ENCODE data around the gene PCYT2. TPM values are rescaled to one million over a fixed set of nuclear protein-coding genes. Genes with fewer than 3 reads are reported as not detected.

The PCYT2 gene
- total RNA-seq, 1 experiment from 2014 or later, result 59.9 TPM

DNA sequence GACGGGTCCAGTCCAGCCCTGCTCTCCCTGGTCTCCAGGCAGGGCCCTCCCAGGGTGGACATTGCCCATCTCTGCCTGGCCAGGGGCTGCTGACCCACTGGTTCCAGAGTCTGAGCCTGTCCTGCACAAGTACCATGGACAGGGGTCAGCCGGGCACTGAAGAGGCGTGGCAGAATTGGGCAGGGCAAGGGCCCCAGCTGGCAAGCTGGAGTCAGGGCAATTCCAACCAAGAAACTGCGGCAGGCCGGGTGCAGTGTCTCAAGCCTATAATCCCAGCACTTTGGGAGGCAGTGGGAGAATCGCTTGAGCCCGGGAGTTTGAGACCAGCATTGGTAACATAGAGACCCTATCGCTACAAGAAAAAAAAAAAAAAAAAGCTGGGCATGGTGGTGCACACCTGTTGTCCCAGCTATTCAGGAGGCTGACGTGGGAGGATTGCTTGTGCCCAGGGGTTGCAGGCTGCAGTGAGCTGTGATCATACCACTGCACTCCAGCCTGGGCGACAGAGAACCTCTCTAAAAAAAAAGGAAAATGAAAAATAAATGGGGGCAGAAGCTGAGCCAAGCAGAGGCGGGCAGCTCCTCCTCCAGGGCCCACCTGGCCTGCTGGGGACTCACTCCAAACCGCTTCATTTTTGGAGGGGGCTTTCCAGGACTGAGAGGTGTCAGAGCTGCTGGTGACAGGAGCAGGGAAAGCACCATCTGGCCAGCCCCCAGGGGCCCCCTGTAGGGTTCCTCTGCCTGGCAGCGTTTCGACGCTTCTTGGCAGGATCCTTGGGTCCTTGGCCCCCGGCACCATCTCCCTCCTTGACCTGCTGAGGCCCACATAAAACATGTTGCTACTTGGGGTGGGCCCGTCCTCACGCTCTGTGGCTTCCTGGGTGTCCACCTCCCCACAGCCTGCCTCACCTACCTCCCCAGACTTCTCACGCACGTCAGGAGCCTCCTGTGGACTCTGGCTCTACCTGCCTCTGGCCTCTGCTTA lies 19.2 kb upstream of the PCYT2 start:
- no peak for DNase-seq (ENCODE audit: low read depth)
- in situ Hi-C loops (cut with HindIII; ENCODE audit: low pct_unique_long_range_greater_than_20kb, low sequenced_read_pairs), result no loop called here

DNA sequence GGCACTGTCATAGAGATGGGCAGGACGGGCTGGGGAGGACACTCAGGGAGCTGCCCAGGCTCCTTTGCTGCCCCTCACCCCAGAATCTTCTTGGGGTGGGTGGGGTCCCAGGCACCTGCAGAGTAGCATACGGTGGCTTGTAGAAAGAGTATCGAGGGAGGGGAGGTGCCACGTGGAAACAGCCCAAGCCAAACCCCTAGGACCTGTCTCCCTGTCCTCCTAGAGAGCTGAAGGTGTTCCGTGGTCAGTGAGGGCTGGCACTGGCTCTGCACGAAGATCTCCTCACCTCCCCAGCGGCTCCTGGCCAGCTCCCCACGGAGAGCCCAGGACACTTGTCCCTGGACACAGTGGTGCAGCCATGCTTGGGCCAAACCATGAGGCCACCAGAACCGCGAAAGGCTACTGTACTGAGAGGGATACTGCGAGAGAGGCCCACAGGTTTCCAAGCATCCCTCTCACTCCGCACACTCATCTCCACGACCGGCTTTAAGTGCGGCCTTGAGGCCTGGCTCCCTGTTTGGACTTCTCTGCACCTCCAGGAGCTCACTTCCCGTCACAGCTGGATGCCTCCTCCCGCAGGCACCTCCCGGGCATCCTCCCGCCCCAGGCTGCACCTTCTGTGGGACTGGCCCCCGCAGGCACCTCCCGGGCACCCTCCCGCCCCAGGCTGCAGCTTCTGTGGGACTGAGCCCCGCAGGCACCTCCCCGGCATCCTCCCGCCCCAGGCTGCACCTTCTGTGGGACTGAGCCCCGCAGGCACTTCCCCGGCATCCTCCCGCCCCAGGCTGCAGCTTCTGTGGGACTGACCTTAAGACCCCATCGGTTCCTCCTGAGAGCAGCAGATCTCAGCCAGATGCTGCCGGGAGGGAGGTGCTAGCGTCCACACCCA lies 18.3 kb upstream of the PCYT2 start:
- no peak for DNase-seq (ENCODE audit: low read depth)
- in situ Hi-C loops (cut with HindIII; ENCODE audit: low pct_unique_long_range_greater_than_20kb, low sequenced_read_pairs), result no loop called here

DNA sequence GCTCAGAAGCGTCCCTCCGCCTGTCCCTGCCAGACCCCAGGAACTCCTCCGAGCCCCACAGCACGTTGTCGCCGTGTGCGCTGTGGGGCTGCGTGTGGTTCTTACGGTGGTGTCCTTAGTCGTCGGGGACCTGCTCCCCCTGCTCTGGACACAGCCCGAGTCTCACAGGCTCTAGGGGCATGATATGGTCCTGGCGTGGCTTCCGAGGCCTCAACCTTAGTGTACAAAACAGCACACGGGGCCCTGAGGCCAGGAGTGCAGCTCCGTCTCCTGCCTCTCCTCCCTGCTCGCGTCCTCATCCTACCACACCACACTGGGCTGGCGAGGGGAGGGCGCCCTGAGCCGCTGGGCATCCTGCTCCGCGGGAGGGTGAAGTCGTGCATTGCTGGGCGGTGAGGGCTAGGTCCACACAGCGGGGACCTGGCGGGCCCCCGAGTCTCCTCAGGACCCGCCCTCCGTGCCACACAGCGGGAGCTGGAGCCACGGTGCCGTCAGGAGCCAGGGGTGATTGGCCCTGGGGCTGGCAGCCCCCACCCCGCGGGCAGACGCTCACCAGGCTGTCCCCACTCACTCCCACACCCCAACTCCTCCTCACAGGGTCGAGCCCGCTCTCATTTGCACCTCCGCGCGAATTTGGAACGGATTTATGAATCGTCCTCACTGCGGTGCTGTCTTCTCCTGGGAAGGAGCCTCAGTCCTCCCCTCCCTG lies 17.5 kb upstream of the PCYT2 start:
- no peak for DNase-seq (ENCODE audit: low read depth)
- in situ Hi-C loops (cut with HindIII; ENCODE audit: low pct_unique_long_range_greater_than_20kb, low sequenced_read_pairs), result no loop called here

GRCh38 chr17:81927653-81928543 lies 16.7 kb upstream of the PCYT2 start, which contains the start of gene MAFG:
Gene MAFG, minus strand, starts transcription at chr17:81927735. Its CDS starts 4,550 bp downstream, at chr17:81923185.
- peak; percentile 96 for DNase-seq (ENCODE audit: low read depth)
- in situ Hi-C loops (cut with HindIII; ENCODE audit: low pct_unique_long_range_greater_than_20kb, low sequenced_read_pairs), result no loop called here

- in situ Hi-C loops (cut with HindIII; ENCODE audit: low pct_unique_long_range_greater_than_20kb, low sequenced_read_pairs), result no loop called here
These were observed 16.0 kb upstream of the PCYT2 start for GRCh38 chr17:81927152-81927652.

GRCh38 chr17:81926451-81927151 lies 15.4 kb upstream of the PCYT2 start:
- in situ Hi-C loops (cut with HindIII; ENCODE audit: low pct_unique_long_range_greater_than_20kb, low sequenced_read_pairs), result no loop called here
- peak; percentile 94 for DNase-seq (ENCODE audit: low read depth)

More at GRCh38 chr17:81927152-81927652, 16.0 kb upstream of the PCYT2 start:
- DNase-seq (ENCODE audit: low read depth), result peak; percentile 30

- DNase-seq (ENCODE audit: low read depth), result no peak
- in situ Hi-C loops (cut with HindIII; ENCODE audit: low pct_unique_long_range_greater_than_20kb, low sequenced_read_pairs), result no loop called here
These were observed 14.8 kb upstream of the PCYT2 start for GRCh38 chr17:81925860-81926450.

- peak; percentile 43 for DNase-seq (ENCODE audit: low read depth)
- in situ Hi-C loops (cut with HindIII; ENCODE audit: low pct_unique_long_range_greater_than_20kb, low sequenced_read_pairs), result no loop called here
These were observed 13.6 kb upstream of the PCYT2 start for GRCh38 chr17:81924557-81925532.

DNA sequence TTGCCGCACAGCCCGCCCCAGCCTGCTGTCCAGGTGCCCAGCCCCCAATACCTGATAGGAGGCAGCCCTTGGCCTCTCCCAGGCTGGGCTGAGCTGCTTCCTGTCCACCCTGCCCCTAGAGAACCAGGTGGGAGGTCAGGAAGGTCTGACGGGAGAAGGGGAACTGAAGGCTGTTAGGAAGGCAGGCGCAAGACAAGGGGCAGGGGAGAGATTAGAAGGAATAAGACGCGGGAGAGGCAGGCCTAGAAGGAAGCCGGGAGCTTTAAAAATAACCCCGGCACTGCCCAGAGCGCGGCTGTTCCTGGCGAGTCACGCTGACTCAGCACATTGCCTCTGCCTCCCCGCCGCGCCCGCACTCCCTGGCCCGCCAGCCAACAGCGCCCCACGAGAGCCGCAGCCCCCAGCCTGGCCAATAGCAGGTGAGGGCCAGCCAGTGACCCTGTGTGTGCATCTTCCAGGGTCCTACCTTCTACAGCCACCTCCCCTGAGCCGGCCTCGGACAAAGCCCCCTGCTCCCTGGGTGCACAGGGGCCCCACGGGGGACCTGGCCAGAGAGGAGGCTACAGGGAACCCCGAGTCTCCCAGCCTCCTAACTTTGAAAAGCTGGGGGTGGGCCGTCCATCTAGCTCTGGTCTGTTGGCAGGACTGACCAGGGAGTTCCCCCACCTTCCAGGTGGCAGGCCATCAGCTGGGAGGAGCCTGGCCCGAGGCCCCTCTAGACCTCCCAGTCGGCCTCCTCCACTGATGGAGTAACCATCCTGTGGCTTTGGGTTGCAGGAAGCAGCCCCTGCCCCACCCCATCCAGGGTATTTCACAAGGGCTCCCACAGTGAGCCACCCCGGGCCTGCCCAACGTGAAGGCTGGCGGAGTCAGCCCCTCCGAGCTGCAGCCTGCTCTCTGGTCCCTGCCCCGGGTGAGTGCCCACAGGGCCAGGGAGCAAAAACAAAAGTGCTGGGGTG lies 12.4 kb upstream of the PCYT2 start:
- in situ Hi-C loops (cut with HindIII; ENCODE audit: low pct_unique_long_range_greater_than_20kb, low sequenced_read_pairs), result no loop called here
- peak; percentile 95 for DNase-seq (ENCODE audit: low read depth)

DNA sequence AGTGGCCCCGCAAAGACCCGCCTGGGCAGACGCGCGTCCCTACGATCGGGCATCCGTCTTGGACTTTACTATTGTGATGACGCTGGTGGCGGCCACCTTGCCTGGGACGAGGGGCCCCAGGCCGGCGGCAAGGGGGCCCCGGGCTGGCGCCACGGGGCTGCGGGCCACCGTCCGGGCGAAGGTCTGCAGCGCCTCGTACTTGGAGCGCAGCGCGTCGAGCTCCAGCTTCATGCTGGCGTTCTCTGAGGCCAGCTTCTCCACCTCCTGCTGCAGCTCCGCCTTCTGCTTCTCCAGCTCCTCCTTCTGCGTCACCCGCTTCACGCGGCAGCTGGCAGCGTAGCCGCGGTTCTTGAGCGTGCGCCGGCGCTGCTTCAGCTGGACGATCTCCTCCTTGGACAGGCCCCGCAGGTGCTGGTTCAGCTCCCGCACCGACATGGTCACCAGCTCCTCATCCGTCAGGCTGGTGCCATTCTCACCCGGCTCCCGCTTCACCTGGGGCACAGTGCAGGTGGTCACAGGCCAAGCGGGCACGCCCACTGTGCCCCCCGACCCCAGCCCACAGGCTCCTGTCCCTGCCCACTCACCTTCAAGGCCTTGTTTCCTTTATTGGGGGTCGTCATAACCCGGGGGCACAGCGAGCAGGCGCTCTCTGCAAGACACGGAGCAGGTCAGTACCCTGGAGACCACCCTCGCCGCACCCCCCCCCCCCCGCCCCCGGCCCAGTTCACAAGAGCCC lies 11.5 kb upstream of the PCYT2 start:
- peak; percentile 80 for DNase-seq (ENCODE audit: low read depth)
- in situ Hi-C loops (cut with HindIII; ENCODE audit: low pct_unique_long_range_greater_than_20kb, low sequenced_read_pairs), result no loop called here

DNA sequence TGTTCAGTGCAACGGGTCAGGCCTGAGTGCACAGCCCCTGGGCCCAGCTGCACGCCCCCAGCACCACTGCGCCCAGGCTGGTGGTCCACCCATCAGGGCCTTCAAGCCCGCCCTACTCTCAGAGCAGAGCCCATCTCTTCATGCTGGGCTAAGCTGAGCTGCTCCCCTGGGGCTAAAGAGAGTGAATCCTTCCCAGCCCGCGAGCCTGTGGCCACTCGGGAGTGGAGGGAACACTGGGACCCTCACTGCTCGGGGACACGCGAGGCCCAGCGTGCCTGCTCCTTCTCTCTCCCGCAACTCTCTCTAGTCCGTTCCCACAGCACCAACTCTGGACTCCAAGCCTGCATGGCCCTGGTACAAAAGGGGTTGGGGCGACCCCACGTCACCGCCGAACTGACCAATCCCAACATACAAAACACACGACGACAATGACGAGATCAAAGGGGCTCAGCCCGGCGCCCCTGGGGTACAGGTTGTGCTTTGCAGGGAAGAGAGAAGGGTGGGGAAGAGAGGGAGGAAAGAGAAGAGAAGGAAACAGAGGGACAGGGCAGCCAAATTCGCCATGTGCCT lies 10.9 kb upstream of the PCYT2 start:
- no peak for DNase-seq (ENCODE audit: low read depth)
- in situ Hi-C loops (cut with HindIII; ENCODE audit: low pct_unique_long_range_greater_than_20kb, low sequenced_read_pairs), result no loop called here

GRCh38 chr17:81921537-81921862 lies 10.3 kb upstream of the PCYT2 start:
- no peak for DNase-seq (ENCODE audit: low read depth)
- in situ Hi-C loops (cut with HindIII; ENCODE audit: low pct_unique_long_range_greater_than_20kb, low sequenced_read_pairs), result no loop called here

Measured in Caki2 (cell line).